T-helper 1 cell treated with Interleukin-12 subunit alpha and Interleukin-12 subunit beta and Interleukin-4 antibody, amounts not matched to agents 30 μg/mL and 1 μg/mL, for 36 hours (primary cell): ENCODE results near the gene LRSAM1.

Source experiments
- H3K27ac Mint-ChIP-seq: one replicate; pipeline ENCODE4 v1.8.0; 2021; ENCODE audit warnings: mild to moderate bottlenecking, mixed read lengths
- H3K27me3 Mint-ChIP-seq: one replicate; pipeline ENCODE4 v1.8.0; 2021; ENCODE audit warnings: low read depth, mixed read lengths
- H3K36me3 Mint-ChIP-seq: one replicate; pipeline ENCODE4 v1.8.0; 2021; ENCODE audit warnings: low read depth, mixed read lengths
- H3K4me1 Mint-ChIP-seq: one replicate; pipeline ENCODE4 v1.8.0; 2021; ENCODE audit warnings: low read depth, mixed read lengths
- H3K4me3 Mint-ChIP-seq: one replicate; pipeline ENCODE4 v1.8.0; 2021; ENCODE audit warnings: mild to moderate bottlenecking, moderate library complexity, mixed read lengths
- H3K9me3 Mint-ChIP-seq: one replicate; pipeline ENCODE4 v1.8.0; 2021; ENCODE audit warnings: mixed read lengths

The LRSAM1 gene

GRCh38 chr9:127530206-127530941 lies 79.1 kb downstream of the LRSAM1 start:
- H3K4me3 Mint-ChIP-seq: no peak overlapping the region
- H3K27ac Mint-ChIP-seq: no peak overlapping the region
- peaks cover 9% of the 10 kb centered on the region for H3K9me3 Mint-ChIP-seq
- H3K4me1 Mint-ChIP-seq: no peaks in the 10 kb centered on the region
- no peaks in the 10 kb centered on the region for H3K27me3 Mint-ChIP-seq
- H3K36me3 Mint-ChIP-seq: peaks cover 24% of the 10 kb centered on the region

- Mint-ChIP-seq H3K4me1 (no peaks in the 10 kb centered on the region), H3K36me3 (peaks cover 15% of the 10 kb centered on the region), H3K27ac (no peak overlapping the region)
These were observed 80.4 kb downstream of the LRSAM1 start for GRCh38 chr9:127531676-127532075.

GRCh38 chr9:127534250-127534906 lies 83.1 kb downstream of the LRSAM1 start:
- Mint-ChIP-seq H3K4me1 (no peaks in the 10 kb centered on the region), H3K4me3 (no peak overlapping the region), H3K36me3 (peaks cover 5% of the 10 kb centered on the region), H3K27ac (no peak overlapping the region), H3K9me3 (no peaks in the 10 kb centered on the region), H3K27me3 (no peaks in the 10 kb centered on the region)

More at GRCh38 chr9:127531676-127532075, 80.4 kb downstream of the LRSAM1 start:
- Mint-ChIP-seq H3K27me3 (no peaks in the 10 kb centered on the region), H3K9me3 (peaks cover under 1% of the 10 kb centered on the region), H3K4me3 (no peak overlapping the region)

GRCh38 chr9:127534931-127535330 lies 83.6 kb downstream of the LRSAM1 start:
- H3K9me3 Mint-ChIP-seq: no peaks in the 10 kb centered on the region
- H3K4me1 Mint-ChIP-seq: no peaks in the 10 kb centered on the region
- H3K4me3 Mint-ChIP-seq: no peak overlapping the region
- peaks cover 5% of the 10 kb centered on the region for H3K36me3 Mint-ChIP-seq
- no peaks in the 10 kb centered on the region for H3K27me3 Mint-ChIP-seq
- no peak overlapping the region for H3K27ac Mint-ChIP-seq

- Mint-ChIP-seq H3K4me1 (no peaks in the 10 kb centered on the region), H3K27ac (no peak overlapping the region), H3K27me3 (no peaks in the 10 kb centered on the region), H3K36me3 (peaks cover 4% of the 10 kb centered on the region), H3K9me3 (no peaks in the 10 kb centered on the region), H3K4me3 (no peak overlapping the region)
These were observed 84.1 kb downstream of the LRSAM1 start for GRCh38 chr9:127535396-127535795.

- Mint-ChIP-seq H3K4me3 (no peak overlapping the region), H3K27me3 (no peaks in the 10 kb centered on the region), H3K36me3 (peaks cover 3% of the 10 kb centered on the region), H3K9me3 (no peaks in the 10 kb centered on the region), H3K4me1 (no peaks in the 10 kb centered on the region), H3K27ac (no peak overlapping the region)
These were observed 84.5 kb downstream of the LRSAM1 start for GRCh38 chr9:127535834-127536233.

- no peaks in the 10 kb centered on the region for H3K4me1 Mint-ChIP-seq
- H3K9me3 Mint-ChIP-seq: no peaks in the 10 kb centered on the region
These were observed 85.2 kb downstream of the LRSAM1 start for GRCh38 chr9:127536499-127536898.

GRCh38 chr9:127537014-127537413 lies 85.7 kb downstream of the LRSAM1 start:
- no peaks in the 10 kb centered on the region for H3K9me3 Mint-ChIP-seq
- H3K27me3 Mint-ChIP-seq: no peaks in the 10 kb centered on the region
- no peak overlapping the region for H3K4me3 Mint-ChIP-seq
- no peak overlapping the region for H3K27ac Mint-ChIP-seq
- H3K36me3 Mint-ChIP-seq: no peaks in the 10 kb centered on the region
- H3K4me1 Mint-ChIP-seq: no peaks in the 10 kb centered on the region

More at GRCh38 chr9:127536499-127536898, 85.2 kb downstream of the LRSAM1 start:
- Mint-ChIP-seq H3K27ac (no peak overlapping the region), H3K36me3 (peaks cover 3% of the 10 kb centered on the region), H3K4me3 (no peak overlapping the region), H3K27me3 (no peaks in the 10 kb centered on the region)

GRCh38 chr9:127537792-127538191 lies 86.5 kb downstream of the LRSAM1 start:
- no peak overlapping the region for H3K4me3 Mint-ChIP-seq
- H3K27ac Mint-ChIP-seq: no peak overlapping the region
- no peaks in the 10 kb centered on the region for H3K27me3 Mint-ChIP-seq
- H3K36me3 Mint-ChIP-seq: no peaks in the 10 kb centered on the region
- no peaks in the 10 kb centered on the region for H3K4me1 Mint-ChIP-seq
- H3K9me3 Mint-ChIP-seq: no peaks in the 10 kb centered on the region

GRCh38 chr9:127538849-127539258 lies 87.5 kb downstream of the LRSAM1 start:
- Mint-ChIP-seq H3K9me3 (no peaks in the 10 kb centered on the region), H3K27ac (no peak overlapping the region), H3K36me3 (no peaks in the 10 kb centered on the region)

GRCh38 chr9:127539259-127539981 lies 88.1 kb downstream of the LRSAM1 start:
- H3K4me3 Mint-ChIP-seq: no peak overlapping the region
- no peaks in the 10 kb centered on the region for H3K36me3 Mint-ChIP-seq
- no peaks in the 10 kb centered on the region for H3K9me3 Mint-ChIP-seq
- no peak overlapping the region for H3K27ac Mint-ChIP-seq
- no peaks in the 10 kb centered on the region for H3K27me3 Mint-ChIP-seq
- peaks cover 2% of the 10 kb centered on the region for H3K4me1 Mint-ChIP-seq

More at GRCh38 chr9:127538849-127539258, 87.5 kb downstream of the LRSAM1 start:
- peaks cover 2% of the 10 kb centered on the region for H3K4me1 Mint-ChIP-seq
- H3K27me3 Mint-ChIP-seq: no peaks in the 10 kb centered on the region
- no peak overlapping the region for H3K4me3 Mint-ChIP-seq

GRCh38 chr9:127539982-127540663 lies 88.8 kb downstream of the LRSAM1 start:
- no peaks in the 10 kb centered on the region for H3K27me3 Mint-ChIP-seq
- H3K4me1 Mint-ChIP-seq: peaks cover 2% of the 10 kb centered on the region
- no peaks in the 10 kb centered on the region for H3K36me3 Mint-ChIP-seq
- no peak overlapping the region for H3K4me3 Mint-ChIP-seq
- no peak overlapping the region for H3K27ac Mint-ChIP-seq
- no peaks in the 10 kb centered on the region for H3K9me3 Mint-ChIP-seq

- H3K9me3 Mint-ChIP-seq: no peaks in the 10 kb centered on the region
- no peak overlapping the region for H3K27ac Mint-ChIP-seq
- peaks cover 2% of the 10 kb centered on the region for H3K4me1 Mint-ChIP-seq
- H3K36me3 Mint-ChIP-seq: no peaks in the 10 kb centered on the region
- H3K27me3 Mint-ChIP-seq: no peaks in the 10 kb centered on the region
- no peak overlapping the region for H3K4me3 Mint-ChIP-seq
These were observed 89.3 kb downstream of the LRSAM1 start for GRCh38 chr9:127540664-127541041.

- Mint-ChIP-seq H3K4me1 (peaks cover 4% of the 10 kb centered on the region), H3K36me3 (no peaks in the 10 kb centered on the region), H3K9me3 (no peaks in the 10 kb centered on the region), H3K27ac (no peak overlapping the region), H3K4me3 (no peak overlapping the region), H3K27me3 (no peaks in the 10 kb centered on the region)
These were observed 89.9 kb downstream of the LRSAM1 start for GRCh38 chr9:127541176-127541575.
